Muscle of leg (tissue), 16 donors: ENCODE results near the gene TPRKB. TPM values are rescaled to one million over a fixed set of nuclear protein-coding genes. Genes with fewer than 3 reads are reported as not detected.
"Not testable (repeated sequence)": the region's sequence is repeated elsewhere in the genome, so short reads cannot be mapped to it uniquely, and the experiment has no call there.

Source experiments
- DNase-seq: peaks from one replicate; pipeline ENCODE4 v3.0.0; 2013
- H3K27ac ChIP-seq: one replicate; pipeline ENCODE4 v1.5.1; 2013; ENCODE audit warnings: mild to moderate bottlenecking, low read length, control low read depth
- H3K27me3 ChIP-seq: one replicate; pipeline ENCODE4 v1.6.1; 2013; ENCODE audit warnings: low read length; ENCODE audit not compliant: control insufficient read depth, insufficient read depth
- H3K36me3 ChIP-seq: one replicate; pipeline ENCODE4 v1.6.1; 2013; ENCODE audit warnings: low read length; ENCODE audit not compliant: control insufficient read depth, insufficient read depth
- H3K4me1 ChIP-seq: one replicate; pipeline ENCODE4 v1.6.1; 2013; ENCODE audit warnings: low read length; ENCODE audit not compliant: control insufficient read depth, insufficient read depth
- H3K4me3 ChIP-seq: one replicate; pipeline ENCODE4 v1.5.1; 2013; ENCODE audit warnings: low read length, control low read depth
- H3K9me3 ChIP-seq: replicated peaks from 2 replicates; pipeline ENCODE4 v1.6.1; 2013; ENCODE audit warnings: low read depth, low read length; ENCODE audit not compliant: control insufficient read depth
- WGBS: methylation state at CpG from one replicate; pipeline ENCODE4 v1.1.5; 2013; ENCODE audit warnings: missing lambda C conversion rate; ENCODE audit not compliant: insufficient coverage; 5-methylcytosine and 5-hydroxymethylcytosine counted together
- long read RNA-seq, 11 donors: transcript quantifications; one replicate each; lab custom pipeline, GENCODE V29; 2026
- polyA plus RNA-seq, 8 donors: library from polyadenylated mRNA; unstranded; fragments of 120-200 nt; gene quantifications; one replicate each; pipeline versions ENCODE4 v1.2.1 to v1.2.3, GENCODE V29; 2013; ENCODE audit warnings: inconsistent platforms in 1 of 8, low replicate concordance in 1 of 8; ENCODE audit not compliant: insufficient read length in 8 of 8, insufficient read depth in 1 of 8
- total RNA-seq: library from RNA; stranded (reverse); fragments of 120-200 nt; gene quantifications from one replicate; pipeline ENCODE4 v1.2.4, GENCODE V29; 2013

The TPRKB gene
- total RNA-seq (38.7 TPM), polyA plus RNA-seq (10 to 100 TPM; 36.3 to 48.8 (median 42.2) TPM)
- long read RNA-seq, donor 1, partial matches to known transcripts, result 0 of 8 reads
- long read RNA-seq, donor 1, other reads (novel, unspliced or antisense), result 0 of 8 reads
- long read RNA-seq, donor 2, transcript TPRKB-201 (5 exons, 748 nt), result major isoform, 5 of 5 reads
- long read RNA-seq, donor 2, partial matches to known transcripts, result 0 of 5 reads
- long read RNA-seq, donor 2, other reads (novel, unspliced or antisense), result 0 of 5 reads
- long read RNA-seq, donor 3, transcript TPRKB-201 (5 exons, 748 nt), result major isoform, 8 of 10 reads
- long read RNA-seq, donor 3, partial matches to known transcripts, result 0 of 10 reads
- long read RNA-seq, donor 3, other reads (novel, unspliced or antisense), result 0 of 10 reads
- long read RNA-seq, donor 4, transcript TPRKB-201 (5 exons, 748 nt), result major isoform, 8 of 20 reads
- long read RNA-seq, donor 4, partial matches to known transcripts, result 7 of 20 reads
- long read RNA-seq, donor 4, other reads (novel, unspliced or antisense), result 0 of 20 reads
- long read RNA-seq, donor 5, transcript TPRKB-201 (5 exons, 748 nt), result major isoform, 20 of 63 reads
- long read RNA-seq, donor 5, transcript TPRKB-203 (6 exons, 816 nt), result minor isoform, 5 of 63 reads
- long read RNA-seq, donor 5, partial matches to known transcripts, result 15 of 63 reads
- long read RNA-seq, donor 5, other reads (novel, unspliced or antisense), result 16 of 63 reads
- long read RNA-seq, donor 6, transcript TPRKB-201 (5 exons, 748 nt), result major isoform, 29 of 74 reads
- long read RNA-seq, donor 6, transcript TPRKB-208 (2 exons, 730 nt), result minor isoform, 7 of 74 reads
- long read RNA-seq, donor 6, partial matches to known transcripts, result 27 of 74 reads
- long read RNA-seq, donor 6, other reads (novel, unspliced or antisense), result 6 of 74 reads
- long read RNA-seq, donor 7, transcript TPRKB-201 (5 exons, 748 nt), result major isoform, 19 of 57 reads
- long read RNA-seq, donor 7, partial matches to known transcripts, result 24 of 57 reads
- long read RNA-seq, donor 7, other reads (novel, unspliced or antisense), result 6 of 57 reads
- long read RNA-seq, donor 8, transcript TPRKB-201 (5 exons, 748 nt), result major isoform, 10 of 28 reads
- long read RNA-seq, donor 8, partial matches to known transcripts, result 8 of 28 reads
- long read RNA-seq, donor 8, other reads (novel, unspliced or antisense), result 7 of 28 reads
- long read RNA-seq, donor 9, transcript TPRKB-201 (5 exons, 748 nt), result major isoform, 11 of 35 reads
- long read RNA-seq, donor 9, partial matches to known transcripts, result 8 of 35 reads
- long read RNA-seq, donor 9, other reads (novel, unspliced or antisense), result 6 of 35 reads
- long read RNA-seq, donor 10, transcript TPRKB-201 (5 exons, 748 nt), result major isoform, 19 of 65 reads
- long read RNA-seq, donor 10, transcript TPRKB-208 (2 exons, 730 nt), result minor isoform, 7 of 65 reads
- long read RNA-seq, donor 10, partial matches to known transcripts, result 20 of 65 reads
- long read RNA-seq, donor 10, other reads (novel, unspliced or antisense), result 14 of 65 reads
- long read RNA-seq, donor 11, transcript TPRKB-201 (5 exons, 748 nt), result major isoform, 9 of 30 reads
- long read RNA-seq, donor 11, partial matches to known transcripts, result 18 of 30 reads
- long read RNA-seq, donor 11, other reads (novel, unspliced or antisense), result 0 of 30 reads

DNA sequence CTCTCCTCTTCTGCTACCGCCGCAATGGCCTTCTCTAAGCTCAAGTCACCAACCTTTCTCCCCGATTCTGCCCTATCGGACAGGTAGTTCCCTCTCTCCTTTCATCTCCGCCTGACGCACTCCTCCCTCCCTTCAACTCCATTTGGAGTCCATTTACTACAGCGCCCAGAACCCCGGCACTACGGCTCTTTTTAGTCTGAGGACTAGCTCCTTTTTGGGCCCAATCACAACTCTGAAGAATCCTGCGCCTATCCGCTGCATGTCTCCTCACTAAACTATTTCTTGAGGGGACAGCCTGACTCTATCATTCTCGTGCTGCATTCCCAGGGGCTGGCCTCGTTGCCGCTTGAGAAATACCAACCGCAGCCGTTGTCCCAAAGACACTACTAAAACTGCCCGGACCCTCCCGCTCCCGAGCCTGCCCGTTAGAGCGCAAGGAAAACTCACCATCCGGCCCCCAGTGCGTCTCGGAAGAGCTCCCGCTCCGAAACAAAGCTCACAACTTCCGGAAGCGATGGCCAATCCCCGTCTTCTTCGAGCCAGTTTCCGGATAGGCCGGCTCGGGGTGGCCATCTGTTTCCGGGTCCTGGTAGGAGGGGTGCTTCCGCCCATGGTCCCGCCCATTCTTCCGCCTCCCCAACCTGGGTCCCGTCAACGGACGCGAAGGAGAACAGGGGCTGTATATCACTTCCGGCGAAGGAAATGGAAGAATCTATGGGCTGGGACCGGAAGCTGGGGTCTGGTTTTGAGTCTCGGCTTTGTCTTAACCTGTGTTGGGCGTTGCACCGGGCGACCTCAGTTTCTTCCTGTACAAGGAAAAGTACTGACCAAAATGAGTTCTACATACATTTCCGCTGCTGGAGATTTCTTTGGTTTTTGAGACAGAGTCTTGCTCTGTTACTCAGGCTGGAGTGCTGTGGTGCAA lies at the start of gene TPRKB:
Gene TPRKB, minus strand, starts transcription at position 491 of the 925 bp plus-strand sequence. CDS start 2,776 bp downstream, outside the sequence.
- peaks cover 19% of the 10 kb centered on the region for H3K36me3 ChIP-seq
- peaks cover 6% of the 10 kb centered on the region for H3K9me3 ChIP-seq
- DNase-seq, result peak; percentile 99
- H3K27me3 ChIP-seq, result no peaks in the 10 kb centered on the region
- H3K27ac ChIP-seq, result peak within 1 kb of the TSS; percentile 92
- peak within 1 kb of the TSS; percentile 97 for H3K4me3 ChIP-seq
- peaks cover 8% of the 10 kb centered on the region for H3K4me1 ChIP-seq
- WGBS, result under 1% methylated on average over 44 of the region's 49 CpGs

DNA sequence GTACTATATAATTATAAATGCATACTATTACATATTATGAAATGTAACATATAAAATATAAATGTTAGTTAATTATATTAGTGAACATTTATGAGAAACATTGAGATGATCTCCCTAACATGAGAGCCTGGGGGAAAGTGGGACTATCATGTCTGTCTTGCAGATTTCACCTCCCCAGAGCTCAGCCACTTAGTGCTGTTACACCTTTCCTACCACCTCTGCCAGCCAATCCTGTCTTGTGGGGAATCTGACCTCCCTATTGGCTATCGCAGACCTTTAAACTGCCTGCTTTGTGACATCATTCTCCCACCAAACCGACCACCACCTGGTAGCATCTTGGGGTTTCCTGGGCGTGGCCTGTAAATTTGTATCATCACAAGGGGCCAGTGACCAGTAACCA lies 46.7 kb upstream of the TPRKB start, which contains the start of gene C2orf78:
Gene C2orf78, plus strand, starts transcription at position 301 of the 400 bp plus-strand sequence. CDS start 127 bp downstream, outside the sequence.
- H3K4me3 ChIP-seq, H3K27ac ChIP-seq, H3K4me1 ChIP-seq, H3K36me3 ChIP-seq, H3K27me3 ChIP-seq, DNase-seq, H3K9me3 ChIP-seq: not testable (repeated sequence)
- no CpG with 5 or more reads among the region's 3 CpGs for WGBS

DNA sequence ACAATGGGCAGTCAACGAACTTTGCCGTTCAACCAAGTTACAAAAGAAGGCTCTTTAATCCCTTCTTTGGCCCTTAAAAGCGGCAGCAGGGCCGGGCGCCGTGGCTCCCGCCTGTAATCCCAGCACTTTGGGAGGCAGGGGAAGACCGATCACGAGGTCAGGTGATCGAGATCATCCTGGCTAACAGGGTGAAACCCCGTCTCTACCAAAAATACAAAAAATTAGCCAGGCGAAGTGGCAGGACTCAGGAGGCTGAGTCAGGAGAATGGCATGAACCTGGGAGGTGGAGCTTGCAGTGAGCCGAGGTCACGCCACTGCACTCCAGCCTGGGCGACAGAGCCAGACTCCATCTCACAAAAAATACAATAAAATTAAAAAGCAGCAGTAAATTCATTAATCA lies 46.3 kb upstream of the TPRKB start:
- H3K9me3 ChIP-seq, H3K4me1 ChIP-seq, H3K36me3 ChIP-seq, H3K4me3 ChIP-seq, DNase-seq, H3K27me3 ChIP-seq, H3K27ac ChIP-seq: not testable (repeated sequence)
- WGBS, result 72% methylated on average over 6 of the region's 15 CpGs

DNA sequence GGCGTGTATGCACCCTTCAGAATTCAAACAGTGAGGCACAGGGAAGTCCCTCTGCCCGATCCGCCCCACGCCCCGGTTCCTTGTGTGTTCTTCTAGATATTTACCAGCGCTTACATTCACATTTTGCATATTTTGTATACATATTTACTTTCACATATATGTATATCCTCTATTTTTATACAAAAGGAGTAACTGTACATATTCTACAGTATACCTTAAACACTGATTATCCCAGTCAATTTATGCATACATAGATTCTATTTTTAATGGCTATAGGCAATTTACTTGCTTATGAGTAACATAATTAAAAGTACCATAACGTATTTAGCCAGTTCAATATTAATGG lies 43.1 kb upstream of the TPRKB start:
- Histone ChIP-seq H3K27me3 (no peaks in the 10 kb centered on the region), H3K4me3 (peak overlapping the region; percentile 99), H3K4me1 (peaks cover 7% of the 10 kb centered on the region), H3K27ac (no peak overlapping the region), H3K9me3 (no peaks in the 10 kb centered on the region), H3K36me3 (peaks cover 10% of the 10 kb centered on the region)
- DNase-seq, result no peak
- no CpG with 5 or more reads among the region's 7 CpGs for WGBS

DNA sequence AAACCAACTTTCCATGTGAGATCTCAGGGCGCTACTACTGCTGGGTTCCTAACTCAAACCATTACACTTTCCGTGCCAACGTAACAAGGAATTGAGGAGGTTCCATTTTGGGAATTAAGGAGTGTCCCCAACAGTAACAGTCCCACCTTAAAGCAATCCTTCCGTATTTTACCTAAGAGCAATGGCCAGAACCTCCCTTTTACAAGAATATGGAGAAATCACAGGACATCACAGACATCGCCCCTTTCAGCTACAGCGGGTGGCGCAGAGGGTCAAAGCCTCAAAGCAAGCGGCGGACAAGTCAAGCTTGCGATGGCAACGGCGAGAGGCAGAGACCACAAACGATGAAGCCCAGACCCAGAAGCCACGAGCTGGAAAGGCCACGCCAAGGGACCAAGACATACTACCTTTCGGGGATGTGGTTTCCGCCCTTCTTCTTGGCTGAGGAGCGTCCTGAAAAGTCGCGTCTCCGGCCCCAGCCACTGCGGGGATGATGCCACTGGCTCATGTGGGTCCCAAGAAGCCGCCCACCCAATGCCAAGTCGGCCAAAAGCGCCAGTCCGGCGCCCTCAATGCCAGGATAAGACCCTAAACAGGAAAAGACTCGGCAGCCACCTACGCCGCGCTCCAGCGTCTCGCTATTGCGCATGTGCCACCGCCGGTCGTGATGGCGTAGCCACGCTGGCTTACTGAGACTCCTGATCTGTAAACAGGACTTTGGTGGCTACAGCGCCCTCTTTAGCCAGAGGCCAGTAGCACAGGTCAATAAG lies 42.5 kb upstream of the TPRKB start, which contains the start of gene DUSP11:
Gene DUSP11, minus strand, starts transcription at position 637 of the 770 bp plus-strand sequence. Its CDS starts 129 bp downstream, at position 508.
- peaks cover 10% of the 10 kb centered on the region for H3K36me3 ChIP-seq
- DNase-seq, result peak; percentile 98
- no peaks in the 10 kb centered on the region for H3K27me3 ChIP-seq
- peak within 1 kb of the TSS; percentile 96 for H3K27ac ChIP-seq
- H3K4me1 ChIP-seq, result peaks cover 7% of the 10 kb centered on the region
- no peaks in the 10 kb centered on the region for H3K9me3 ChIP-seq
- WGBS, result under 1% methylated on average over 36 of the region's 40 CpGs
- peak within 1 kb of the TSS; percentile 99 for H3K4me3 ChIP-seq

DNA sequence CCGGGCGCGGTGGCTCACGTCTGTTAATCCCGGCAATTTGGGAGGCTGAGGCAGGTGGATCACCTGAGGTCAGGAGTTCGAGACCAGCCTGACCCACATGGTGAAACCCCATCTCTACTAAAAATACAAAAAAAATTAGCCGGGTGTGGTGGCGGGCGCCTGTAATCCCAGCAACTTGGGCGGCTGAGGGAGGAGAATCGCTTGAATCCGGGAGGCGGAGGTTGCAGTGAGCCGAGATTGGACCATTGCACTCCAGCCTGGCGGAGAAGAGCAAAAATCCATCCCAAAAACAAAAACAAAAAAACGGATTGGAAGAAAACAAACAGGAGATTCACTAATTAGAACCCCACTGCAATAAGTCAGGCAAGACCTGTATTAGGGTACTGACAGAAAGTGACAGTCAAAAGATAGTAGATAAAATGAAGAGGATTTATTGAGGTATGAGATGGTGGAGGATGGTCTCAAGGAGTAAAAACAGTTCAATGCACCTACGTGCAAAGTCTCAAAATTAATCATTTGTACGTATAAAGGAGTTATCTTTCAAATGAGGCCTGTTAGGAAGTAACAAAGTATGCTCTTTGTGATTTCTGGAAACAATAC lies 41.8 kb upstream of the TPRKB start:
- H3K4me1 ChIP-seq, DNase-seq, H3K27me3 ChIP-seq, H3K9me3 ChIP-seq: not testable (repeated sequence)
- Histone ChIP-seq H3K27ac (peak overlapping the region; percentile 96), H3K36me3 (peaks cover 10% of the 10 kb centered on the region), H3K4me3 (peak overlapping the region; percentile 99)
- WGBS, result no CpG with 5 or more reads among the region's 18 CpGs

DNA sequence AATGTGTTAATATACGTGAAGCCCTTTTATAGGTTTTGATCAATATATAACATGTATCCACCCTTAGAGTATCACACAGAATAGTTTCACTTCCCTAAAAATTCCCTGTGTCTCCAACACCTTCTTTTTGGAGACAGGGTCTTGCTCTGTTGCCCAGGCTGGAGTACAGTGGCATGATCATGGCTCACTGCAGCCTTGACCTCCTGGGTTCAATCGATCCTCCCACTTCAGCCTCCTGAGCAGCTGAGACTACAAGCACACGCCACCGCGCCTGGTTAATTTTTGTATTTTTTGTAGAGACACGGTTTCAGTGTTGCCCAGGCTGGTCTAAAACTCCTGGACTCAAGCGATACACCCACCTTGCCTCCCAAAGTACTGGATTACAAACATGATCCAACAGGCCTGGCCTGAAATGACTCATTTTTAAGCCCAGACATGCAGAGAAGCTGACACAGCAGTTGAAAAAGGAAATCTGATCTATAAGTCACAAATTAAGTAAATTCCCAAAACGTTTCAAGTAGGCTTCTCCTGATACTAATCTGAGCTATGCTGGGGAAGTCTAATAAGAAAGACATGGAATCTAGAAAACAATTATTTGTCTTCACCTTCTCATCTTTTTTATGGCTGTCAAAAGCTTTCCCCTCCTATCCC lies 39.8 kb upstream of the TPRKB start:
- Histone ChIP-seq H3K36me3 (peaks cover 19% of the 10 kb centered on the region), H3K27me3 (no peaks in the 10 kb centered on the region), H3K9me3 (no peaks in the 10 kb centered on the region), H3K27ac (no peak overlapping the region), H3K4me3 (no peak overlapping the region), H3K4me1 (peaks cover 7% of the 10 kb centered on the region)
- DNase-seq, result no peak
- 100% methylated on average over 1 of the region's 8 CpGs for WGBS
